AG09319 (cell line): ENCODE results near the gene XRN1.
"Not testable (repeated sequence)": the region's sequence is repeated elsewhere in the genome, so short reads cannot be mapped to it uniquely, and the experiment has no call there.

Experiments
- DNase-seq: peaks from one replicate; pipeline ENCODE4 v3.0.0-alpha.2; 2010; ENCODE audit warnings: low read depth; ENCODE audit errors: extremely low read depth
- CTCF ChIP-seq: IDR thresholded peaks from 2 replicates; pipeline ENCODE4 v1.5.1; 2011; ENCODE audit warnings: low read depth, mild to moderate bottlenecking, inconsistent platforms, low read length, moderate library complexity

Gene XRN1

GRCh38 chr3:142319094-142319493, 128.7 kb downstream of the XRN1 start:
- no peak for TF ChIP-seq CTCF
- DNase-seq = no peak

- DNase-seq = no peak
- no peak for TF ChIP-seq CTCF
Measured at GRCh38 chr3:142318331-142318730, 129.5 kb downstream of the XRN1 start.

GRCh38 chr3:142315978-142316388, 131.9 kb downstream of the XRN1 start:
- DNase-seq = not testable (repeated sequence)

- peak; percentile 37 for DNase-seq
- no peak for TF ChIP-seq CTCF
Measured at GRCh38 chr3:142315083-142315482, 132.8 kb downstream of the XRN1 start.

GRCh38 chr3:142310439-142310838, 137.4 kb downstream of the XRN1 start:
- no peak for DNase-seq

GRCh38 chr3:142302847-142303246, 145.0 kb downstream of the XRN1 start:
- DNase-seq = not testable (repeated sequence)

More at GRCh38 chr3:142310439-142310838, 137.4 kb downstream of the XRN1 start:
- no peak for TF ChIP-seq CTCF

- no peak for TF ChIP-seq CTCF
- no peak for DNase-seq
Measured at GRCh38 chr3:142298626-142299025, 149.2 kb downstream of the XRN1 start.

GRCh38 chr3:142296507-142296906, 151.3 kb downstream of the XRN1 start:
- TF ChIP-seq CTCF = no peak
- no peak for DNase-seq
